NCI-H460 (cell line): ENCODE results near the gene RSKR. TPM values are rescaled to one million over a fixed set of nuclear protein-coding genes. Genes with fewer than 3 reads are reported as not detected.
"Not testable (repeated sequence)": the region's sequence is repeated elsewhere in the genome, so short reads cannot be mapped to it uniquely, and the experiment has no call there.

Experiments used
- DNase-seq: peaks from one replicate; pipeline ENCODE4 v3.0.0-alpha.2; 2016; ENCODE audit warnings: low read depth; ENCODE audit errors: extremely low read depth
- total RNA-seq: library from RNA; depleted of rRNA; stranded (reverse); fragments of >200 nt; shearing (Covaris generic); gene quantifications from 2 replicates; pipeline ENCODE4 v1.2.3, GENCODE V29; 2014

The RSKR gene
- total RNA-seq, 1 experiment from 2014 or later = 19.9 TPM

GRCh38 chr17:28623696-28624095 is 9.7 kb upstream of the RSKR start:
- no peak for DNase-seq

- DNase-seq = no peak
Observed at GRCh38 chr17:28622186-28622585, 8.2 kb upstream of the RSKR start.

GRCh38 chr17:28620010-28620409 is 6.0 kb upstream of the RSKR start:
- no peak for DNase-seq

- DNase-seq = no peak
Observed at GRCh38 chr17:28618464-28618863, 4.5 kb upstream of the RSKR start.

- no peak for DNase-seq
Observed at GRCh38 chr17:28616281-28616680, 2.3 kb upstream of the RSKR start.

GRCh38 chr17:28615260-28615940 is 1.4 kb upstream of the RSKR start:
- no peak for DNase-seq

- peak; percentile 36 for DNase-seq
Observed at GRCh38 chr17:28612936-28613872, 781 bp downstream of the RSKR start.

GRCh38 chr17:28612531-28612930 is 1.5 kb downstream of the RSKR start:
- DNase-seq = no peak

GRCh38 chr17:28610376-28610775 is 3.6 kb downstream of the RSKR start:
- DNase-seq = no peak

GRCh38 chr17:28604031-28604430 is 10.0 kb downstream of the RSKR start:
- DNase-seq = not testable (repeated sequence)

- peak; percentile 80 for DNase-seq
Observed at GRCh38 chr17:28599311-28600184, 14.4 kb downstream of the RSKR start.

- DNase-seq = peak; percentile 92
Observed at GRCh38 chr17:28598799-28599310, 15.1 kb downstream of the RSKR start, which contains the start of gene SPAG5. TSS of gene SPAG5 (minus strand) at chr17:28599025. CDS start at chr17:28598946, 79 bp downstream.

- no peak for DNase-seq
Observed at GRCh38 chr17:28598389-28598788, 15.6 kb downstream of the RSKR start.

- DNase-seq = no peak
Observed at GRCh38 chr17:28597606-28598383, 16.2 kb downstream of the RSKR start.

- no peak for DNase-seq
Observed at GRCh38 chr17:28592260-28592659, 21.7 kb downstream of the RSKR start.

GRCh38 chr17:28585851-28586250 is 28.1 kb downstream of the RSKR start:
- no peak for DNase-seq

- DNase-seq = no peak
Observed at GRCh38 chr17:28584434-28584833, 29.6 kb downstream of the RSKR start.

- DNase-seq = no peak
Observed at GRCh38 chr17:28582513-28582912, 31.5 kb downstream of the RSKR start.

GRCh38 chr17:28580959-28581358 is 33.0 kb downstream of the RSKR start:
- DNase-seq = no peak

GRCh38 chr17:28579526-28579925 is 34.5 kb downstream of the RSKR start:
- no peak for DNase-seq
